ENCODE results near the gene GPR132. TPM values are rescaled to one million over a fixed set of nuclear protein-coding genes. Genes with fewer than 3 reads are reported as not detected.

The GPR132 gene
- total RNA-seq, 6 experiments from 2014 or later: 0.11 to 0.84 (median 0.39) TPM

- Histone ChIP-seq H3K27me3 (no peaks in the 10 kb centered on the region), H3K4me1 (no peaks in the 10 kb centered on the region), H3K9me3 (no peaks in the 10 kb centered on the region), H3K27ac (no peak overlapping the region), H3K36me3 (no peaks in the 10 kb centered on the region), H3K4me3 (no peak overlapping the region)
- 25% methylated on average over 10 of the region's 20 CpGs for WGBS (ENCODE audit: insufficient coverage, low coverage, low lambda C conversion rate, missing lambda C conversion rate)
- peak; percentile 42 to 59 (median 57) for DNase-seq
- ATAC-seq: peak; percentile 23 to 50 (median 36)
- no peak for TF ChIP-seq CTCF (IDR thresholded peaks at IDR 0.05)
- TF ChIP-seq POLR2A (IDR thresholded peaks at IDR 0.05): no peak
- intact Hi-C loops (cut with DNase I): no loop called here
These were observed 4.9 kb upstream of the GPR132 start for GRCh38 chr14:105069871-105070759.

GRCh38 chr14:105069522-105069870 is 4.3 kb upstream of the GPR132 start:
- intact Hi-C loops (cut with DNase I): no loop called here
- 55% methylated on average over 6 of the region's 10 CpGs for WGBS (ENCODE audit: insufficient coverage, low coverage, low lambda C conversion rate, missing lambda C conversion rate)
- H3K9me3 ChIP-seq: no peaks in the 10 kb centered on the region
- no peak overlapping the region for H3K27ac ChIP-seq
- TF ChIP-seq POLR2A (IDR thresholded peaks at IDR 0.05) (no peak), CTCF (IDR thresholded peaks at IDR 0.05) (no peak)
- no peaks in the 10 kb centered on the region for H3K4me1 ChIP-seq
- ATAC-seq: no peak
- no peaks in the 10 kb centered on the region for H3K36me3 ChIP-seq
- DNase-seq: peak in 1 of 3 donors; percentile 21
- H3K27me3 ChIP-seq: no peaks in the 10 kb centered on the region
- no peak overlapping the region for H3K4me3 ChIP-seq

- Histone ChIP-seq H3K27ac (no peak overlapping the region), H3K4me3 (no peak overlapping the region), H3K36me3 (no peaks in the 10 kb centered on the region), H3K9me3 (no peaks in the 10 kb centered on the region), H3K4me1 (no peaks in the 10 kb centered on the region), H3K27me3 (no peaks in the 10 kb centered on the region)
- no peak for ATAC-seq
- DNase-seq: no peak
- intact Hi-C loops (cut with DNase I): no loop called here
- TF ChIP-seq POLR2A (IDR thresholded peaks at IDR 0.05) (no peak), CTCF (IDR thresholded peaks at IDR 0.05) (no peak)
- 55% methylated on average over 13 of the region's 13 CpGs for WGBS (ENCODE audit: insufficient coverage, low coverage, low lambda C conversion rate, missing lambda C conversion rate)
These were observed 3.6 kb upstream of the GPR132 start for GRCh38 chr14:105068818-105069217.

GRCh38 chr14:105067969-105068301 is 2.7 kb upstream of the GPR132 start:
- Histone ChIP-seq H3K27me3 (no peaks in the 10 kb centered on the region), H3K27ac (no peak overlapping the region), H3K36me3 (no peaks in the 10 kb centered on the region), H3K4me1 (no peaks in the 10 kb centered on the region), H3K4me3 (no peak overlapping the region), H3K9me3 (no peaks in the 10 kb centered on the region)
- ATAC-seq (no peak), DNase-seq (peak in 2 of 3 donors; percentile 17 to 43)
- intact Hi-C loops (cut with DNase I): no loop called here
- TF ChIP-seq POLR2A (IDR thresholded peaks at IDR 0.05): no peak
- TF ChIP-seq CTCF (IDR thresholded peaks at IDR 0.05): no peak
- 96% methylated on average over 10 of the region's 12 CpGs for WGBS (ENCODE audit: insufficient coverage, low coverage, low lambda C conversion rate, missing lambda C conversion rate)
